ENCODE results near the gene MTCH1.

DNA sequence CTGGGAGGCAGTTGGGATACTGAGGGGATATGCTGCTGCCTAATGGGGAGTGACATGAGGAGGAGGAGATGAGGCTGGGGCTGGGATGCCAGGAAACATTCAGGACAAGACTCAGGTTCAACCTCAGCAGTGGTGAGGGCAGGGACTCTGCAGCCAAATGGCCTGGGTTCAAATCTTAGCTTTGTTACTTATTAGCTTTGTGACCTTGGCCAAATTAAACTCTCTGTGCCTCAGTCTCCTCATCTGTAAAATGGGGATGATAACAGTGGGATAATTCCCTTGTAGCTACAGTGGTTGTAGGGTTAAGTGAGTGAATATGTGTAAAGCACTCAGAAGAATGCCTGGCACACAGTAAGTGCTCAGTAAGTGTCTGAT lies 29.6 kb downstream of the MTCH1 start:
- TF ChIP-seq, protein P1, sequence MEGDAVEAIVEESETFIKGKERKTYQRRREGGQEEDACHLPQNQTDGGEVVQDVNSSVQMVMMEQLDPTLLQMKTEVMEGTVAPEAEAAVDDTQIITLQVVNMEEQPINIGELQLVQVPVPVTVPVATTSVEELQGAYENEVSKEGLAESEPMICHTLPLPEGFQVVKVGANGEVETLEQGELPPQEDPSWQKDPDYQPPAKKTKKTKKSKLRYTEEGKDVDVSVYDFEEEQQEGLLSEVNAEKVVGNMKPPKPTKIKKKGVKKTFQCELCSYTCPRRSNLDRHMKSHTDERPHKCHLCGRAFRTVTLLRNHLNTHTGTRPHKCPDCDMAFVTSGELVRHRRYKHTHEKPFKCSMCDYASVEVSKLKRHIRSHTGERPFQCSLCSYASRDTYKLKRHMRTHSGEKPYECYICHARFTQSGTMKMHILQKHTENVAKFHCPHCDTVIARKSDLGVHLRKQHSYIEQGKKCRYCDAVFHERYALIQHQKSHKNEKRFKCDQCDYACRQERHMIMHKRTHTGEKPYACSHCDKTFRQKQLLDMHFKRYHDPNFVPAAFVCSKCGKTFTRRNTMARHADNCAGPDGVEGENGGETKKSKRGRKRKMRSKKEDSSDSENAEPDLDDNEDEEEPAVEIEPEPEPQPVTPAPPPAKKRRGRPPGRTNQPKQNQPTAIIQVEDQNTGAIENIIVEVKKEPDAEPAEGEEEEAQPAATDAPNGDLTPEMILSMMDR (conservative IDR thresholded peaks at IDR 0.05): no peak
- no peak for TF ChIP-seq ZFX (IDR thresholded peaks at IDR 0.05)
